K562 (cell line): ENCODE results near the gene ST6GALNAC3. TPM values are rescaled to one million over a fixed set of nuclear protein-coding genes. Genes with fewer than 3 reads are reported as not detected.

Experiments
- ATAC-seq: fragments of 200-7000 bp; cut with Tn5 transposase; 3 replicates; pipeline ENCODE4 v1.9.1; 2020; ENCODE audit warnings: moderate library complexity
- BruUV-seq: library from RNA; stranded (reverse); fragments of 400-500 nt; replicated peaks from 2 replicates; lab custom pipeline; 2021; lab: Mats Ljungman, UMichigan
- CTCF ChIA-PET: fragments of 300-600 bp; formaldehyde crosslinking; extraction: SDS; loops from one replicate; lab custom pipeline; 2021; ENCODE audit warnings: low intra/inter-chr PET ratio; lab: Yijun Ruan, JAX
- POLR2A ChIA-PET: fragments of 300-600, 350-650 bp; sonication (Branson Sonifier 250); formaldehyde crosslinking; extraction: SDS; loops from one replicate; lab custom pipeline; 2021; ENCODE audit warnings: antibody characterized with exemption, inconsistent platforms; lab: Yijun Ruan, JAX
- DNase-seq, 4 experiments: peaks; one replicate each; pipeline versions ENCODE4 v3.0.0 to v3.0.0-alpha.2; 2011 to 2018; ENCODE audit warnings: low spot score in 3 of 4, mixed read lengths in 3 of 4; ENCODE audit errors: extremely low read depth in 1 of 4
- FAIRE-seq: peaks from 2 replicates; lab custom pipeline; 2011; peaks lifted over from hg19 to GRCh38; lab: Jason Lieb, UNC
- H2AFZ ChIP-seq: 2 replicates; pipeline ENCODE4 v1.6.0; 2011; ENCODE audit warnings: low read depth, low read length, control low read depth, inconsistent platforms
- H3K27ac ChIP-seq: fragments of 200-600 bp; 3 replicates; pipeline ENCODE4 v1.8.0; 2011; ENCODE audit warnings: low read depth, mild to moderate bottlenecking, control low read depth, inconsistent platforms, low read length, moderate library complexity, mixed read lengths; ENCODE audit errors: extremely low read depth
- H3K27me3 ChIP-seq, 2 experiments: fragments of 300-600 bp in 1 of 2; 2 replicates in 1 of 2; 3 replicates in 1 of 2; pipeline versions ENCODE4 v1.6.0 to v1.8.0; 2011; ENCODE audit warnings: inconsistent platforms in 2 of 2, low read length in 2 of 2, mild to moderate bottlenecking in 1 of 2, mixed read lengths in 1 of 2, moderate library complexity in 1 of 2; ENCODE audit not compliant: control insufficient read depth in 2 of 2, insufficient read depth in 2 of 2
- H3K36me3 ChIP-seq: fragments of 300-600 bp; 3 replicates; pipeline ENCODE4 v1.8.0; 2011; ENCODE audit warnings: mild to moderate bottlenecking, low read length, inconsistent platforms; ENCODE audit not compliant: control insufficient read depth, insufficient read depth
- H3K4me1 ChIP-seq, 2 experiments: fragments of 200-600 bp in 1 of 2; replicated peaks in 1 of 2; 2 replicates in 1 of 2; 3 replicates in 1 of 2; pipeline versions ENCODE4 v1.5.1 to v1.8.0; 2011; ENCODE audit warnings: inconsistent platforms in 2 of 2, low read length in 2 of 2, mild to moderate bottlenecking in 1 of 2, mixed read lengths in 1 of 2, moderate library complexity in 1 of 2; ENCODE audit not compliant: control insufficient read depth in 2 of 2, insufficient read depth in 2 of 2
- H3K4me2 ChIP-seq: 2 replicates; pipeline ENCODE4 v1.6.1; 2011; ENCODE audit warnings: low read length, control low read depth, inconsistent platforms, mixed read lengths; ENCODE audit not compliant: insufficient read depth
- H3K4me3 ChIP-seq: fragments of 200-600 bp; sonication (generic), shearing (Covaris generic); 2 replicates; pipeline ENCODE4 v1.5.1; 2016; ENCODE audit warnings: control low read depth, inconsistent platforms
- H3K79me2 ChIP-seq: fragments of 200-600 bp; 3 replicates; pipeline ENCODE4 v1.8.0; 2011; ENCODE audit warnings: low read length, inconsistent platforms; ENCODE audit not compliant: control insufficient read depth, insufficient read depth
- H3K9ac ChIP-seq, 2 experiments: 2 replicates each; pipeline versions ENCODE4 v1.6.0 to v1.6.1; 2011; ENCODE audit warnings: low read depth in 2 of 2, low read length in 2 of 2, control low read depth in 1 of 2, inconsistent platforms in 1 of 2, mild to moderate bottlenecking in 1 of 2, mixed read lengths in 1 of 2; ENCODE audit not compliant: insufficient read depth in 1 of 2
- H3K9me1 ChIP-seq: one replicate; pipeline ENCODE4 v1.6.0; 2011; ENCODE audit warnings: inconsistent platforms, mild to moderate bottlenecking, low read length, moderate library complexity; ENCODE audit not compliant: control insufficient read depth, insufficient read depth
- H3K9me3 ChIP-seq: replicated peaks from 2 replicates; pipeline ENCODE4 v1.5.1; 2011; ENCODE audit warnings: low read depth, low read length, inconsistent platforms; ENCODE audit not compliant: control insufficient read depth, insufficient read depth
- H4K20me1 ChIP-seq: replicated peaks from 2 replicates; pipeline ENCODE4 v1.6.1; 2011; ENCODE audit warnings: low read length, inconsistent platforms, mixed read lengths; ENCODE audit not compliant: control insufficient read depth, insufficient read depth
- EP300 ChIP-seq: IDR thresholded peaks from 2 replicates; pipeline ENCODE4 v1.6.1; 2012; ENCODE audit warnings: low read length, improper control_type of control experiment
- HDAC1 ChIP-seq, 2 experiments: fragments of 450-650 bp; IDR thresholded peaks; 2 replicates each; pipeline ENCODE4 v1.6.1; 2016 to 2017; ENCODE audit warnings: inconsistent platforms in 1 of 2, mild to moderate bottlenecking in 1 of 2, moderate library complexity in 1 of 2
- ILF3 ChIP-seq: fragments of 450-650 bp; IDR thresholded peaks from 2 replicates; pipeline ENCODE4 v1.6.1; 2018; ENCODE audit warnings: antibody characterized with exemption, mild to moderate bottlenecking, moderate library complexity, borderline replicate concordance
- MBD1 ChIP-seq: fragments of 250-450 bp; sonication (Bioruptor Pico); IDR thresholded peaks from 2 replicates; pipeline ENCODE4 v1.8.0; 2022; ENCODE audit warnings: inconsistent platforms
- PTBP1 ChIP-seq: fragments of 200-400 bp; formaldehyde crosslinking; IDR thresholded peaks from 2 replicates; pipeline ENCODE4 v1.6.1; 2017; ENCODE audit warnings: low read depth, low read length
- RAD51 ChIP-seq: fragments of 450-650 bp; IDR thresholded peaks from 2 replicates; pipeline ENCODE4 v1.7.1; 2016; ENCODE audit warnings: low read depth, mild to moderate bottlenecking, borderline replicate concordance
- SNRNP70 ChIP-seq: fragments of 200-400 bp; formaldehyde crosslinking; optimal IDR thresholded peaks from 2 replicates; pipeline ENCODE3; 2017; ENCODE audit warnings: low read depth, low read length
- TAF15 ChIP-seq: fragments of 200-400 bp; formaldehyde crosslinking; IDR thresholded peaks from 2 replicates; pipeline ENCODE4 v1.6.1; 2017; ENCODE audit warnings: mild to moderate bottlenecking, low read depth, low read length, moderate library complexity
- TCF7L2 ChIP-seq: fragments of 150-350 bp; IDR thresholded peaks from 2 replicates; pipeline ENCODE4 v1.6.1; 2016; ENCODE audit warnings: low read depth, mild to moderate bottlenecking, low read length, moderate library complexity
- TSC22D4 ChIP-seq: fragments of 450-650 bp; IDR thresholded peaks from 2 replicates; pipeline ENCODE4 v1.6.1; 2016; ENCODE audit warnings: missing genetic modification characterization, missing biosample characterization, control low read depth
- XRCC3 ChIP-seq: fragments of 450-650 bp; IDR thresholded peaks from 2 replicates; pipeline ENCODE4 v1.6.1; 2017; ENCODE audit warnings: mild to moderate bottlenecking, moderate library complexity
- ZKSCAN8 ChIP-seq: fragments of 200-800 bp; sonication (Bioruptor generic); IDR thresholded peaks from 2 replicates; pipeline ENCODE4 v1.6.1; 2016; ENCODE audit warnings: missing genetic modification characterization, missing compliant biosample characterization
- ZNF239 ChIP-seq: fragments of 250-450 bp; sonication (Bioruptor Pico); IDR thresholded peaks from 2 replicates; pipeline ENCODE4 v1.4.0; 2020; ENCODE audit warnings: mild to moderate bottlenecking
- ZNF253 ChIP-seq: fragments of 250-450 bp; sonication (Bioruptor Pico); conservative IDR thresholded peaks from 2 replicates; pipeline ENCODE4 v1.6.1; 2021; ENCODE audit warnings: mild to moderate bottlenecking
- ZNF699 ChIP-seq: fragments of 250-450 bp; sonication (Bioruptor Pico); IDR thresholded peaks from 2 replicates; pipeline ENCODE4 v1.8.0; 2021; ENCODE audit warnings: mild to moderate bottlenecking, moderate library complexity; ENCODE audit not compliant: insufficient replicate concordance
- ZNF785 ChIP-seq: fragments of 250-450 bp; sonication (Bioruptor Pico); IDR thresholded peaks from 2 replicates; pipeline ENCODE4 v1.4.0; 2020; ENCODE audit warnings: mild to moderate bottlenecking
- WGBS: fragments of 100-300 bp; shearing (Covaris generic); methylation state at CpG from one replicate; pipeline ENCODE4 v1.1.6; 2016; ENCODE audit warnings: low coverage, mixed read lengths; ENCODE audit not compliant: insufficient coverage; ENCODE audit errors: missing lambda C conversion rate; 5-methylcytosine and 5-hydroxymethylcytosine counted together
- in situ Hi-C: fragments of 300-500 bp; cut with MboI; formaldehyde crosslinking; loops from 4 replicates; pipeline ENCODE4 v1.15.0; 2018; ENCODE audit warnings: inconsistent platforms, mixed read lengths
- intact Hi-C: fragments of 100-400 bp; cut with micrococcal nuclease; formaldehyde crosslinking; loops from 2 replicates; pipeline ENCODE4 v1.14.2; 2022
- polyA plus RNA-seq, 8 experiments: library from polyadenylated mRNA; depleted of rRNA in 4 of 8; stranded (reverse) in 5 of 8; unstranded in 3 of 8; fragments of >200 nt; fragmentation: Nextera tagmentation in 2 of 8; fragmentation: Illumina TruSeq in 1 of 8; extraction: Ambion mirVana in 2 of 8; extraction: Trizol in 1 of 8; gene quantifications; 2 replicates each; pipeline versions ENCODE4 v1.2.1 to v1.2.3, GENCODE V29; 2011 to 2014; ENCODE audit warnings: inconsistent platforms in 1 of 8, missing spikeins in 1 of 8
- total RNA-seq, 7 experiments: library from RNA; depleted of rRNA in 6 of 7; stranded (reverse); fragments of >200 nt in 6 of 7; fragmentation: Illumina TruSeq in 2 of 7; extraction: Trizol in 2 of 7; gene quantifications; 2 replicates each; pipeline versions ENCODE4 v1.2.1 to v1.2.3, GENCODE V29; 2011 to 2021; ENCODE audit warnings: low replicate concordance in 1 of 7

ST6GALNAC3 gene
- total and polyA plus RNA-seq, 9 of the 15 experiments (the other 6 are each of a cell fraction or from before 2014, with no cell fraction given): 0.04 to 0.29 (median 0.18) TPM; not detected in 6

DNA sequence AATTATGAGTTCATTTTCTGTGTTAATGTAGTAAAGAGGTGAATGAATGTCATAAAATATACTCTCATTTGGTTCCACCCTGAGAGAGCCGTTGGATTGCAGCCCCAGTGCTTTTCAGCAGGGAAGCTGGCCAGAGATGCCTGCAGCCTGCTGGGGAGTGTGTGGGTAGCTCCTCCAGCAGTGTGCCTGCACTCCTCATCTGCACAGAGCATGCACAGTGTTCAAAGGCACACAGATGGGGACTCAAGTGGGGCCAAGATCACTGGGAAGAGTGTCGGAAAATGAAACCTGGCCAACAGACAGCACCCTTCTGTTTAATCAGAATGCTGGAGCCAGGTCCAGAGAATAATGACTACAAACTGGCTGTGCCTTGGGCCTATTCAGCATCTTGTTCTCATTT is 206.8 kb downstream of the ST6GALNAC3 start:
- in situ Hi-C loops (no loop called here), intact Hi-C loops (no loop called here)
- ChIA-PET CTCF (no interaction called here), POLR2A (no interaction called here)
- Histone ChIP-seq H4K20me1 (no peaks in the 10 kb centered on the region), H3K27ac (no peak overlapping the region), H3K9me3 (no peaks in the 10 kb centered on the region), H3K36me3 (no peaks in the 10 kb centered on the region), H3K4me1 (no peaks in the 10 kb centered on the region), H3K9me1 (no peaks in the 10 kb centered on the region), H3K4me2 (no peak overlapping the region), H2AFZ (no peak overlapping the region), H3K9ac (no peak overlapping the region), H3K79me2 (no peaks in the 10 kb centered on the region), H3K27me3 (no peaks in the 10 kb centered on the region), H3K4me3 (no peak overlapping the region)
- 0% methylated on average over 2 of the region's 2 CpGs for WGBS
- BruUV-seq: no TSS peak
- DNase-seq: no peak
- TF ChIP-seq TAF15: no peak
- no peak for TF ChIP-seq TCF7L2
- TF ChIP-seq ZNF785 (CRISPR knock-in tag): no peak
- TF ChIP-seq EP300: no peak
- TF ChIP-seq XRCC3: no peak
- no peak for TF ChIP-seq SNRNP70
- TF ChIP-seq ZNF239 (CRISPR knock-in tag): no peak
- TF ChIP-seq HDAC1 (IDR thresholded peaks at IDR 0.05): no peak
- no peak for TF ChIP-seq ILF3
- no peak for TF ChIP-seq RAD51
- TF ChIP-seq PTBP1: no peak
- TF ChIP-seq MBD1 (CRISPR knock-in tag): no peak
- no peak for TF ChIP-seq ZKSCAN8 (CRISPR knock-in tag)
- no peak for TF ChIP-seq ZNF699 (CRISPR knock-in tag)
- no peak for TF ChIP-seq ZNF253 (CRISPR knock-in tag)
- TF ChIP-seq TSC22D4: no peak
- FAIRE-seq: no peak
- ATAC-seq: no peak
